Measurements from ENCODE around the gene FARS2. TPM values are rescaled to one million over a fixed set of nuclear protein-coding genes. Genes with fewer than 3 reads are reported as not detected.

FARS2 gene
- total RNA-seq, 1 donor from 2014 or later = 11.8 TPM

DNA sequence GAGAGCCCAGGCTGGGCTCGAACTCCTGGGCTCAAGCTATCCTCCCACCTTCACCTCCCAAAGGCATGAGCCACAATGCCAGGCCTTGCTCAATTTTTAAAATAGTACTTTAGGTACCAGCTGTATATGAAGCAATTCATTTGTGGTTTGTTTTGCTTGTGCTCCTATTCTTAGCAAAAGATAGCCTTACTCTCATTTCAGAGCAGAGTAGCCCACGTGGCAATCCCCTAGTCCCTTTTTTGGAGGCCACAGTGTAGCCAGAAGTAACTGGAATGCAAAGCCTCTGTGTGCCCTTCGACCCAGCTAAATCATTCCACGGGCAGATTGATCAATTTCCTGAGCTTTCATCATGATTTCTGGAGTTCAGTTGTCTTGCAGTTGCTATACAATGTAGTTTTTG is 373.2 kb downstream of the FARS2 start:
- Mint-ChIP-seq H3K4me3 (ENCODE audit: unreplicated experiment) (no peak overlapping the region), H3K36me3 (ENCODE audit: low read depth) (no peaks in the 10 kb centered on the region), H3K4me1 (ENCODE audit: low read depth) (no peaks in the 10 kb centered on the region), H3K9me3 (ENCODE audit: low read depth) (no peaks in the 10 kb centered on the region), H3K27ac (ENCODE audit: unreplicated experiment) (no peak overlapping the region), H3K27me3 (ENCODE audit: low read depth) (no peaks in the 10 kb centered on the region)
- TF ChIP-seq, protein P1, sequence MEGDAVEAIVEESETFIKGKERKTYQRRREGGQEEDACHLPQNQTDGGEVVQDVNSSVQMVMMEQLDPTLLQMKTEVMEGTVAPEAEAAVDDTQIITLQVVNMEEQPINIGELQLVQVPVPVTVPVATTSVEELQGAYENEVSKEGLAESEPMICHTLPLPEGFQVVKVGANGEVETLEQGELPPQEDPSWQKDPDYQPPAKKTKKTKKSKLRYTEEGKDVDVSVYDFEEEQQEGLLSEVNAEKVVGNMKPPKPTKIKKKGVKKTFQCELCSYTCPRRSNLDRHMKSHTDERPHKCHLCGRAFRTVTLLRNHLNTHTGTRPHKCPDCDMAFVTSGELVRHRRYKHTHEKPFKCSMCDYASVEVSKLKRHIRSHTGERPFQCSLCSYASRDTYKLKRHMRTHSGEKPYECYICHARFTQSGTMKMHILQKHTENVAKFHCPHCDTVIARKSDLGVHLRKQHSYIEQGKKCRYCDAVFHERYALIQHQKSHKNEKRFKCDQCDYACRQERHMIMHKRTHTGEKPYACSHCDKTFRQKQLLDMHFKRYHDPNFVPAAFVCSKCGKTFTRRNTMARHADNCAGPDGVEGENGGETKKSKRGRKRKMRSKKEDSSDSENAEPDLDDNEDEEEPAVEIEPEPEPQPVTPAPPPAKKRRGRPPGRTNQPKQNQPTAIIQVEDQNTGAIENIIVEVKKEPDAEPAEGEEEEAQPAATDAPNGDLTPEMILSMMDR (IDR thresholded peaks at IDR 0.05) = no peak
- no peak for DNase-seq (ENCODE audit: low spot score)

DNA sequence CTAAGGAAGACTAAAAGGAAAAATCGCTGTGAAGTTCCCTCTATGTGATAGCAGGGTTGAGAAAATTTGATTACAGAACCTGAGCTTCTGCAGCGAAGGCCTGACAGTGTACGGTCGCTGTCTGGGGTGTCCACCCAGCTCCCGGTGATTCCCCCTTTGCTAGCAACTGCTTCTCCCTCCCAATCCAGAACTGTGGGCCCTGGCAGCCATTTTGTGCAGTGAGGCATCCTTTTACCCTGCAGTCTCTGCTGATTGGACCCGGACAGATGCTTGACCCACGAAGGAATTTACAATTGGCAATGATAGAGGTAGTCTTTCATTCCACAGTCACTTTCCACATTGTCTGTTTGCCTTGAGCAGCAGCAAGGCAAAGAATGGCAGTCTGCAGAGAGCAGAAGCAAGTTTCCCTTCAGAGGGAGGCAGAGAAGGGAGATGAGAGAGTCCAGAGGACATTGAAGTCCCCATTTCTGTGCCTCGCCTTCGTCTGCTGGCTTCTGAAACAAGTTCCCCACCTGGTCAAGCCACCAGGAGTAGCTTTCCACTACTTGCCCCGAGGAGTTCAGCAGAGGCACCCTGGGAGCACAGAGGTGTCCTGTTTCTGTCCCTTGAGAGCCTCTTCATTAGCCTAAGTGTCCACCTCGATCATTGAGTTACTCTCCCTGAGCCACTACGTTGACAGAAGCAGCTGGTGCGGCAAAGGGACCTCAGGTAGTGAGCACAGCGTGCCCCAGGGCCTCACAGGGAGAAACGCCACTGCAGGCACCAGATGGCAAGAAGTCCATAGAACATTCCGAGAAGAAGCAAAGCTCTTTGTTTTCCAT is 375.1 kb downstream of the FARS2 start:
- Mint-ChIP-seq H3K36me3 (ENCODE audit: low read depth) (peaks cover 3% of the 10 kb centered on the region), H3K27me3 (ENCODE audit: low read depth) (no peaks in the 10 kb centered on the region), H3K4me1 (ENCODE audit: low read depth) (no peaks in the 10 kb centered on the region), H3K9me3 (ENCODE audit: low read depth) (peaks cover 11% of the 10 kb centered on the region), H3K4me3 (ENCODE audit: unreplicated experiment) (no peak overlapping the region), H3K27ac (ENCODE audit: unreplicated experiment) (no peak overlapping the region)
- DNase-seq (ENCODE audit: low spot score) = no peak
- TF ChIP-seq, protein P1 (IDR thresholded peaks at IDR 0.05) = no peak

DNA sequence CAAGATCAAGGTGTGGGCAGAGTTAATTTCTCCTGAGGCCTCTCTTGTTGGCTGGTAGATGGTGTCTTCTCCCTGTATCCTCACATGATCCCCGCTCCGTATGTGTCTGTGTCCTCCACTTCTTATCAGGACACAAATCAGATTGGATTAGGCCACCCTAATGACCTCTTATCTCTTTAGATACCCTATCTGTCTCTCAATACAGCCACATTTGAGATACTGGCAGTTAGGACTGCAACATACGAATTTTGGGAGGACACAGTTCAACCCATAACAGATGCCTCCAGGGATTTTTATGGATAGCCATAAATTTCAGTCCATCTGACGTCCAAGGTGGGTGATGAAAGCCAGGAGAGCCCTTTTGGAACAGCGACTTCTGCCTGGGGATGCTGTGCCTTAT is 376.4 kb downstream of the FARS2 start:
- TF ChIP-seq, protein P1 (IDR thresholded peaks at IDR 0.05) = no peak
- H3K9me3 Mint-ChIP-seq (ENCODE audit: low read depth) = peaks cover 11% of the 10 kb centered on the region
- H3K36me3 Mint-ChIP-seq (ENCODE audit: low read depth) = peaks cover 5% of the 10 kb centered on the region
- no peaks in the 10 kb centered on the region for H3K27me3 Mint-ChIP-seq (ENCODE audit: low read depth)
- H3K4me1 Mint-ChIP-seq (ENCODE audit: low read depth) = no peaks in the 10 kb centered on the region
- no peak overlapping the region for H3K27ac Mint-ChIP-seq (ENCODE audit: unreplicated experiment)
- no peak for DNase-seq (ENCODE audit: low spot score)
- no peak overlapping the region for H3K4me3 Mint-ChIP-seq (ENCODE audit: unreplicated experiment)

DNA sequence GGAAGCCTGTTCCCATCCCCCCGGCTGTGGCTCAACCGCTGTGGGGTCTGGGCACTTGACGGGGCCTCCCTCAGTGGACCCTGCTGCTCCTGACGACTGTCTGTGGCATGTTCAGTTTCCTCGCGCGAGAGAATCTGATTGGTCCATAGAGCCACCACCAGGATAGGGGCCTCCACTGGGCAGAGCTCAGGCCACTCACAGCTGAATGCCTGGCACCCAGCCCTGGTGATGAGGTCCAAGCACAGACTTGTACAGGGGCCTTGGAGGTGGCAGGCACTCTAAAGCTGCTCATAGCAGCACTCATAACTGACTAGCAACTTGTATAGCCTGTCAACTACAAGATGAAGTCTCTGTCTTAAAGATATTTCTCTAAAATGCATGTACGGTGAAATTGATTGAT is 377.4 kb downstream of the FARS2 start:
- Mint-ChIP-seq H3K27me3 (ENCODE audit: low read depth) (no peaks in the 10 kb centered on the region), H3K4me1 (ENCODE audit: low read depth) (no peaks in the 10 kb centered on the region), H3K4me3 (ENCODE audit: unreplicated experiment) (no peak overlapping the region), H3K36me3 (ENCODE audit: low read depth) (peaks cover 5% of the 10 kb centered on the region), H3K9me3 (ENCODE audit: low read depth) (peaks cover 11% of the 10 kb centered on the region), H3K27ac (ENCODE audit: unreplicated experiment) (no peak overlapping the region)
- TF ChIP-seq, protein P1 (IDR thresholded peaks at IDR 0.05) = no peak
- DNase-seq (ENCODE audit: low spot score) = no peak

DNA sequence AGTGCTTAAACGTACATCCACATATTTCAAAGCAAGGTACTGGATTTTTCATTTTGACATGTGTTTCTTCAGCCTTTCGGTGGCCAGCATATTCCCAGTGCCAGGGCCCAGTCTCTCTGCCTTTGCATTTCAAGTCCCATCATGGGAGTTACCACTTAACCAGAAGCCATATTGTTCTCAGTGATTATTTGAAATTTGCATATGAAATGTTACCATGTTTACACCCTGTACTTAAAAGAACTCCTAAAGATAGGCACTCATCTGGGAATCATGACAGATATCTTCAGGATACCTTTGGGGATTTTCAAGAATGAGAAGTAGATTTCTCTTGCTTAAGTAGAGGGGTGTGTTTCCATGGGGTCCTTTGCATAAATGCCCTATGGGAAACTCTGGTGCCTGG is 377.9 kb downstream of the FARS2 start:
- Mint-ChIP-seq H3K4me3 (ENCODE audit: unreplicated experiment) (no peak overlapping the region), H3K27ac (ENCODE audit: unreplicated experiment) (no peak overlapping the region), H3K9me3 (ENCODE audit: low read depth) (peaks cover 11% of the 10 kb centered on the region), H3K36me3 (ENCODE audit: low read depth) (peaks cover 5% of the 10 kb centered on the region), H3K4me1 (ENCODE audit: low read depth) (no peaks in the 10 kb centered on the region), H3K27me3 (ENCODE audit: low read depth) (no peaks in the 10 kb centered on the region)
- TF ChIP-seq, protein P1 (IDR thresholded peaks at IDR 0.05) = no peak
- no peak for DNase-seq (ENCODE audit: low spot score)

All from chondrocyte (in vitro differentiated cells).